Stimulated activated effector memory CD8-positive, alpha-beta T cell treated with anti-CD3 and anti-CD28 coated beads, Interleukin-12 subunit alpha, Interleukin-12 subunit beta, amount 100 ng/mL, for 72 hours (primary cell): Measurements from ENCODE around the gene LYPLAL1.

Source experiments
- ATAC-seq: fragments of 150-1000 bp; cut with Tn5 transposase; 2 replicates; pipeline ENCODE4 v1.10.0; 2021
- DNase-seq, 2 donors: peaks; one replicate each; pipeline ENCODE4 v3.0.0; 2021 to 2022; ENCODE audit warnings: low spot score in 2 of 2
- H3K27ac Mint-ChIP-seq: one replicate; pipeline ENCODE4 v1.8.0; 2022; ENCODE audit warnings: mild to moderate bottlenecking, mixed read lengths
- H3K36me3 Mint-ChIP-seq: one replicate; pipeline ENCODE4 v1.8.0; 2022; ENCODE audit warnings: mild to moderate bottlenecking, mixed read lengths
- H3K4me1 Mint-ChIP-seq: one replicate; pipeline ENCODE4 v1.8.0; 2022; ENCODE audit warnings: mixed read lengths
- H3K4me3 Mint-ChIP-seq: one replicate; pipeline ENCODE4 v1.8.0; 2022; ENCODE audit warnings: mild to moderate bottlenecking, mixed read lengths
- H3K9me3 Mint-ChIP-seq: one replicate; pipeline ENCODE4 v1.8.0; 2022; ENCODE audit warnings: mixed read lengths

LYPLAL1 gene

GRCh38 chr1:219173758-219174459, at the start of gene LYPLAL1:
TSS of gene LYPLAL1 (plus strand) at chr1:219173878. CDS start at chr1:219173891, 13 bp downstream.
- Mint-ChIP-seq H3K4me1 (peaks cover 41% of the 10 kb centered on the region), H3K4me3 (peak within 1 kb of the TSS; percentile 93), H3K36me3 (peaks cover 13% of the 10 kb centered on the region), H3K9me3 (no peaks in the 10 kb centered on the region), H3K27ac (peak within 1 kb of the TSS; percentile 96)
- DNase-seq (peak; percentile 81 to 91), ATAC-seq (peak; percentile 96)

- DNase-seq: no peak
- H3K36me3 Mint-ChIP-seq: no peaks in the 10 kb centered on the region
- no peaks in the 10 kb centered on the region for H3K9me3 Mint-ChIP-seq
- no peak overlapping the region for H3K4me3 Mint-ChIP-seq
- ATAC-seq: no peak
- no peak overlapping the region for H3K27ac Mint-ChIP-seq
- H3K4me1 Mint-ChIP-seq: no peaks in the 10 kb centered on the region
Measured at GRCh38 chr1:219124163-219124562, 49.5 kb upstream of the LYPLAL1 start.

- no peaks in the 10 kb centered on the region for H3K36me3 Mint-ChIP-seq
- ATAC-seq: peak; percentile 16
- H3K9me3 Mint-ChIP-seq: no peaks in the 10 kb centered on the region
- no peaks in the 10 kb centered on the region for H3K4me1 Mint-ChIP-seq
- H3K4me3 Mint-ChIP-seq: no peak overlapping the region
- H3K27ac Mint-ChIP-seq: no peak overlapping the region
- DNase-seq: no peak
Measured at GRCh38 chr1:219125342-219125741, 48.3 kb upstream of the LYPLAL1 start.

DNA sequence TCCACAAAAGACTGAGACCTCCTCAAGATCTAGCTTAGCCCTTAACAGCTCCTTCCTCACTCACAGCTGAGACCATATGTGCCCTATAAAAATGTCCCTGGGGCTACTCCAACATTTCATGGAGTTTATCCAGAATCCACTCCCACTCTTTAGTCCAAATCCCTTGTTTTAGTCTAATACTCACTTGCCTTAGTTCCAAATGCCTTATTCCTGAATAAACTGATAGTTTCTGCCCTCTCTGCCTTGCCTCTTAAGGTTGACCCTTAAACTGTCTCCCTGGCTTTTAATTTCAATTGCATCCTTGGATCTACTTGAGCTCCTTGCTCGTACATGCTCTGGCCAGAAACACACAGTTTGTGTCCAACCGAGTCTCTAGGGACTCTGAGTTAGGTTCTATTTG, 47.3 kb upstream of the LYPLAL1 start:
- Mint-ChIP-seq H3K4me3 (no peak overlapping the region), H3K4me1 (no peaks in the 10 kb centered on the region), H3K36me3 (no peaks in the 10 kb centered on the region), H3K9me3 (no peaks in the 10 kb centered on the region), H3K27ac (no peak overlapping the region)
- DNase-seq: no peak
- ATAC-seq: no peak

DNA sequence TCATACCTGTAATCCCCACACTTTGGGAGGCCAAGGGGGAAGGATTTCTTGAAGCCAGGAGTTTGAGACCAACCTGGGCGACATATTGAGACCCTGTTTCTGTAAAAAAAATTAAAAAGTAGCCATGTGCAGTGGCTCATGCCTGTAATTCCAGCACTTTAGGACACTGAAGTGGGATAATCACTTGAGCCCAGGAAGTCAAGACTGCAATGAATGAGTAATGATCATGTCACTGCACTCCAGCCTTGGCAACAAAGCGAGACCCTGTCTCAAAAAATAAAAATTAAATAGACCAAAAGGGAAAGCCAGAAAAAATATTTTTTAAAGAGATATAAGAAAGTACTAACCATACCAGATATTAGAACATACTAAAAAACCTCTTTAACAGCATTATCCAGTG, 44.7 kb upstream of the LYPLAL1 start:
- Mint-ChIP-seq H3K4me1 (no peaks in the 10 kb centered on the region), H3K27ac (no peak overlapping the region), H3K4me3 (no peak overlapping the region), H3K36me3 (no peaks in the 10 kb centered on the region), H3K9me3 (no peaks in the 10 kb centered on the region)
- ATAC-seq (no peak), DNase-seq (no peak)

GRCh38 chr1:219130366-219130935, 43.2 kb upstream of the LYPLAL1 start:
- Mint-ChIP-seq H3K36me3 (no peaks in the 10 kb centered on the region), H3K4me1 (no peaks in the 10 kb centered on the region), H3K4me3 (no peak overlapping the region), H3K9me3 (no peaks in the 10 kb centered on the region), H3K27ac (no peak overlapping the region)
- DNase-seq (no peak), ATAC-seq (no peak)

DNA sequence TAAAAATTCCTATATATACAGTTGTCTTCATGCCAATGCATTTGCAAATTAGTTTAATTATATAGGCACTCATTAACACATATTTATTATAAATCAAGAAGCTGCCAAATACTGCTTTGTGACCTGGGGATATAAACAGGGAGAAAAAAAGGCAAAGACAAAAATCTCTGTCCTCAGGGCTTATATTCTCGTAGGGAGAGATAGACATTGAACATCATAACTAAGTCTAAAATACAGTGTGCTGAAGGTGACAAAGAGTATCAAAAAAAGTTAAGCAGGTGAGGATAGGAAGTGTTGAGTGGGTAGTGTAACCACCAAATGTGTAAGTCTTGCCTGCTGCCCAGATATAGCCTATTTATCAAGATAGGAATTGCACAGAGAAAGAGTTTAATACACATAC, 40.7 kb upstream of the LYPLAL1 start:
- Mint-ChIP-seq H3K9me3 (no peaks in the 10 kb centered on the region), H3K36me3 (no peaks in the 10 kb centered on the region), H3K4me1 (no peaks in the 10 kb centered on the region), H3K4me3 (no peak overlapping the region), H3K27ac (no peak overlapping the region)
- DNase-seq (no peak), ATAC-seq (no peak)

DNA sequence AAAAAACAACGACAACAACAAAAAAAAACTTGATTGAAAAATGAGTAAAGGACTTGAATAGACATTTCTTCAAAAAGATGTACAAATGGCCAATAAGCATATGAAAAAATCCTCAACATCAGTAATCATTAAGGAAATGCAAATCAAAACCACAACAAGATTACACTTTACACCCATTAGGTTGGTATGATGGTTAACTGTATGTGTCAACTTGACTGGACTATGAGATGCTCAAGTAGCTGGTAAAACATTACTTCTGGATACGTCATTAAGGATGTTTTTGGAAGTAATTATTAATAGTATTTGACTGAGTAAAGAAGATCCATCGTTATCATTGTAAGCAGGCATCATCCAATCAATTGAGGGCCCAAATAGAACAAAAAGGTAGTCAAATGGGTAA, 34.9 kb upstream of the LYPLAL1 start:
- H3K27ac Mint-ChIP-seq: no peak overlapping the region
- no peaks in the 10 kb centered on the region for H3K4me1 Mint-ChIP-seq
- H3K36me3 Mint-ChIP-seq: no peaks in the 10 kb centered on the region
- no peak for ATAC-seq
- no peak overlapping the region for H3K4me3 Mint-ChIP-seq
- DNase-seq: no peak
- H3K9me3 Mint-ChIP-seq: no peaks in the 10 kb centered on the region

GRCh38 chr1:219140303-219140877, 33.3 kb upstream of the LYPLAL1 start:
- no peaks in the 10 kb centered on the region for H3K9me3 Mint-ChIP-seq
- H3K4me3 Mint-ChIP-seq: no peak overlapping the region
- no peak overlapping the region for H3K27ac Mint-ChIP-seq
- H3K36me3 Mint-ChIP-seq: no peaks in the 10 kb centered on the region
- DNase-seq (no peak), ATAC-seq (no peak)
- H3K4me1 Mint-ChIP-seq: no peaks in the 10 kb centered on the region

DNA sequence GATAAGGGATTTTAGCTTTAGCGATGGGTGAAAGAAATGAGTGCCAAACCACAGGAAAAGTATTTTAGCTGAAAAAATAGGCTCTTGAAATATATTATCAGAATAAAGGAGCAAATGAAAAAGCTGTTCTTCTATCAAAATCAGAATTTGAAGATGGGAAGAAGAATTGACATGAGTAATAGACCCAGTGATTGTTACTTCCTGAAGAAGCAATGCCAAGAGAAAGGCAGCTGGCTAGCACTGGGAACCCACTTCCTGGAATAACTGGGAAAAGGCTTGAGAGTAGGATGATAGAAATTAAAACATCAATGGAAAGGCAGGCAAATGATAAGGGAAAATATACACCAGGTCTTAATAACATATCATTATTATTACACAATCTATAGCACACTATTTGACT, 29.9 kb upstream of the LYPLAL1 start:
- H3K9me3 Mint-ChIP-seq: no peaks in the 10 kb centered on the region
- ATAC-seq: no peak
- no peak overlapping the region for H3K27ac Mint-ChIP-seq

DNA sequence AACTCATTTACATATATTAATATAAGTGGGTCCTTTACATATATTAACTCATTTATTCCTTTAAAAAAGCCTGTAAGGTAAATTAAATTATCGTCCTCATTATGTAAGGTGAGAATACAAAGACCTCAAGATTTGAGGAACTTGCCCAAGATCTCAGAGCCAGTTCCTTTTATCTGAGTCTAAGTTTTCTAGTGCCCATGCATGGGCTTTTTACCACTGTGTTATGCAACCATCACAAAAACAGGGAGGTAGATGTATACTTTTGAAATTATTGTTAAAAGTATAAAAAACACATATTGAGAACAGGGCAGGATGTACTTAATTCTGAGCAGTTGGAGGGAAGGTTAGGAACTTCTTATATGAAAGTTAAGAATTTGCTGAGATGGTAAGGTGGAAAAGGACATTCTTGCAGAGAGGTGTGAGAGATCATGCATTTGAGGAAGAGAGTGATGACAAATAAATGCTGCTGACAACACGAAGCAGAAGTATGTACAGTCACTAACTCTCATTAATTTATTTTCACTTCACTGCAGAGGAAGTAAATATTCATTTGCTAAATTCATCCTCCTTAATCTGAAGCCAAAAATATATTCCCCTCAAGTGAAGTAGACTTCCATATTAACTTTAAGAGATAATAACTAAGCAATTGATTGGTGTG, 28.9 kb upstream of the LYPLAL1 start:
- DNase-seq: no peak
- Mint-ChIP-seq H3K36me3 (no peaks in the 10 kb centered on the region), H3K4me3 (no peak overlapping the region), H3K9me3 (no peaks in the 10 kb centered on the region), H3K27ac (no peak overlapping the region), H3K4me1 (no peaks in the 10 kb centered on the region)
- no peak for ATAC-seq

More for the DNA sequence above, 29.9 kb upstream of the LYPLAL1 start:
- no peak overlapping the region for H3K4me3 Mint-ChIP-seq
- DNase-seq: no peak
- no peaks in the 10 kb centered on the region for H3K36me3 Mint-ChIP-seq
- H3K4me1 Mint-ChIP-seq: no peaks in the 10 kb centered on the region

GRCh38 chr1:219147571-219148019, 26.1 kb upstream of the LYPLAL1 start:
- H3K4me3 Mint-ChIP-seq: no peak overlapping the region
- H3K4me1 Mint-ChIP-seq: no peaks in the 10 kb centered on the region
- no peak for ATAC-seq
- no peak for DNase-seq
- H3K27ac Mint-ChIP-seq: no peak overlapping the region
- H3K9me3 Mint-ChIP-seq: no peaks in the 10 kb centered on the region
- no peaks in the 10 kb centered on the region for H3K36me3 Mint-ChIP-seq

- no peaks in the 10 kb centered on the region for H3K4me1 Mint-ChIP-seq
- H3K36me3 Mint-ChIP-seq: no peaks in the 10 kb centered on the region
- no peak overlapping the region for H3K4me3 Mint-ChIP-seq
- ATAC-seq: no peak
- no peak for DNase-seq
- no peaks in the 10 kb centered on the region for H3K9me3 Mint-ChIP-seq
- no peak overlapping the region for H3K27ac Mint-ChIP-seq
Measured at GRCh38 chr1:219149009-219149577, 24.6 kb upstream of the LYPLAL1 start.

- DNase-seq: no peak
- Mint-ChIP-seq H3K27ac (no peak overlapping the region), H3K9me3 (no peaks in the 10 kb centered on the region), H3K4me3 (no peak overlapping the region), H3K36me3 (no peaks in the 10 kb centered on the region), H3K4me1 (no peaks in the 10 kb centered on the region)
- ATAC-seq: no peak
Measured at GRCh38 chr1:219149953-219150352, 23.7 kb upstream of the LYPLAL1 start.

- DNase-seq (no peak), ATAC-seq (no peak)
- Mint-ChIP-seq H3K9me3 (no peaks in the 10 kb centered on the region), H3K36me3 (no peaks in the 10 kb centered on the region), H3K4me3 (no peak overlapping the region), H3K4me1 (no peaks in the 10 kb centered on the region), H3K27ac (no peak overlapping the region)
Measured at GRCh38 chr1:219150913-219151312, 22.8 kb upstream of the LYPLAL1 start.
